ENCODE measurements around the gene MRPL46.

DNA sequence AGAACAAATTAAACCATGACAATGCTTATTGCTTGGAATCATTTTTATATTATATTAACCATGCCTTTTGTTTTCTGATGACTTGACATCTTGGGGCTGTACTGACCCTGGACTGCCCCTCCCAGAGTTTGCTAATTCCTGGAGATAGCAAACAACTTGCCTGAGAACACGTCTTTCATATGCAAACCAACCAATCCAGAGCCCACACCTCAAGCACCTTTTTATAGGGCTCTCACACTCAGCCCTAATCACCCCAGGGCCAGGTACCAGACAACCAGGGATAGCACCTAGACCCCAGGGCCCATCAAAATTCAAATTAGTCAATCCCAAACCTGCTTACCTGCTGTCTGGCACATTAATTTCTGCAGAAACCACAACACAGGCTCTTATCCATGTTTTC, 37.3 kb upstream of the MRPL46 start:
- TF ChIP-seq TCF12 (IDR thresholded peaks at IDR 0.05) (no peak), TCF12 (CRISPR knock-in tag; IDR thresholded peaks at IDR 0.05) (no peak), MAFG (CRISPR knock-in tag; IDR thresholded peaks at IDR 0.05) (no peak), ELF4 (CRISPR knock-in tag; IDR thresholded peaks at IDR 0.05; ENCODE audit: borderline replicate concordance) (no peak), CREB1 (IDR thresholded peaks at IDR 0.05) (no peak), CREB1 (CRISPR knock-in tag; IDR thresholded peaks at IDR 0.05) (no peak), FOXM1 (CRISPR knock-in tag; IDR thresholded peaks at IDR 0.05) (no peak), JUND (CRISPR knock-in tag; IDR thresholded peaks at IDR 0.05) (no peak), NR1H2 (CRISPR knock-in tag; IDR thresholded peaks at IDR 0.05; ENCODE audit: borderline replicate concordance, low read depth) (no peak), ZBTB21 (CRISPR knock-in tag; IDR thresholded peaks at IDR 0.05) (no peak), TP53 (CRISPR knock-in tag; conservative IDR thresholded peaks at IDR 0.05) (no peak), YY1 (IDR thresholded peaks at IDR 0.05; ENCODE audit: insufficient read depth, insufficient replicate concordance, low read depth, low read length) (no peak)
- TF ChIP-seq, protein P1, sequence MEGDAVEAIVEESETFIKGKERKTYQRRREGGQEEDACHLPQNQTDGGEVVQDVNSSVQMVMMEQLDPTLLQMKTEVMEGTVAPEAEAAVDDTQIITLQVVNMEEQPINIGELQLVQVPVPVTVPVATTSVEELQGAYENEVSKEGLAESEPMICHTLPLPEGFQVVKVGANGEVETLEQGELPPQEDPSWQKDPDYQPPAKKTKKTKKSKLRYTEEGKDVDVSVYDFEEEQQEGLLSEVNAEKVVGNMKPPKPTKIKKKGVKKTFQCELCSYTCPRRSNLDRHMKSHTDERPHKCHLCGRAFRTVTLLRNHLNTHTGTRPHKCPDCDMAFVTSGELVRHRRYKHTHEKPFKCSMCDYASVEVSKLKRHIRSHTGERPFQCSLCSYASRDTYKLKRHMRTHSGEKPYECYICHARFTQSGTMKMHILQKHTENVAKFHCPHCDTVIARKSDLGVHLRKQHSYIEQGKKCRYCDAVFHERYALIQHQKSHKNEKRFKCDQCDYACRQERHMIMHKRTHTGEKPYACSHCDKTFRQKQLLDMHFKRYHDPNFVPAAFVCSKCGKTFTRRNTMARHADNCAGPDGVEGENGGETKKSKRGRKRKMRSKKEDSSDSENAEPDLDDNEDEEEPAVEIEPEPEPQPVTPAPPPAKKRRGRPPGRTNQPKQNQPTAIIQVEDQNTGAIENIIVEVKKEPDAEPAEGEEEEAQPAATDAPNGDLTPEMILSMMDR (CRISPR knock-in tag; IDR thresholded peaks at IDR 0.05): no peak
- TF ChIP-seq, protein P2, sequence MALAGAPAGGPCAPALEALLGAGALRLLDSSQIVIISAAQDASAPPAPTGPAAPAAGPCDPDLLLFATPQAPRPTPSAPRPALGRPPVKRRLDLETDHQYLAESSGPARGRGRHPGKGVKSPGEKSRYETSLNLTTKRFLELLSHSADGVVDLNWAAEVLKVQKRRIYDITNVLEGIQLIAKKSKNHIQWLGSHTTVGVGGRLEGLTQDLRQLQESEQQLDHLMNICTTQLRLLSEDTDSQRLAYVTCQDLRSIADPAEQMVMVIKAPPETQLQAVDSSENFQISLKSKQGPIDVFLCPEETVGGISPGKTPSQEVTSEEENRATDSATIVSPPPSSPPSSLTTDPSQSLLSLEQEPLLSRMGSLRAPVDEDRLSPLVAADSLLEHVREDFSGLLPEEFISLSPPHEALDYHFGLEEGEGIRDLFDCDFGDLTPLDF (CRISPR knock-in tag; IDR thresholded peaks at IDR 0.05): no peak
